ENCODE data around the gene TNNI2.
"Not testable (repeated sequence)": the region's sequence is repeated elsewhere in the genome, so short reads cannot be mapped to it uniquely, and the experiment has no call there.

TNNI2 gene

GRCh38 chr11:1875093-1875850 is 36.5 kb downstream of the TNNI2 start:
- TF ChIP-seq CTCF (IDR thresholded peaks at IDR 0.05; ENCODE audit: insufficient read depth, low read depth, low read length, missing control alignments), result no peak
- DNase-seq (ENCODE audit: low read depth), result no peak
- no peak overlapping the region for H3K4me3 ChIP-seq (ENCODE audit: low read depth, low read length)

- not testable (repeated sequence) for H3K4me3 ChIP-seq (ENCODE audit: low read depth, low read length); DNase-seq (ENCODE audit: low read depth)
These were observed 37.1 kb downstream of the TNNI2 start for GRCh38 chr11:1875851-1876301.

- TF ChIP-seq CTCF (IDR thresholded peaks at IDR 0.05; ENCODE audit: insufficient read depth, low read depth, low read length, missing control alignments), result peak; percentile 46
- no peak overlapping the region for H3K4me3 ChIP-seq (ENCODE audit: low read depth, low read length)
- DNase-seq (ENCODE audit: low read depth), result no peak
These were observed 37.7 kb downstream of the TNNI2 start for GRCh38 chr11:1876361-1877063.

- no peak overlapping the region for H3K4me3 ChIP-seq (ENCODE audit: low read depth, low read length)
- TF ChIP-seq CTCF (IDR thresholded peaks at IDR 0.05; ENCODE audit: insufficient read depth, low read depth, low read length, missing control alignments), result no peak
- no peak for DNase-seq (ENCODE audit: low read depth)
These were observed 38.7 kb downstream of the TNNI2 start for GRCh38 chr11:1877211-1878136.

- H3K4me3 ChIP-seq (ENCODE audit: low read depth, low read length), result no peak overlapping the region
- no peak for TF ChIP-seq CTCF (IDR thresholded peaks at IDR 0.05; ENCODE audit: insufficient read depth, low read depth, low read length, missing control alignments)
- DNase-seq (ENCODE audit: low read depth), result no peak
These were observed 39.6 kb downstream of the TNNI2 start for GRCh38 chr11:1878137-1879031.

- TF ChIP-seq CTCF (IDR thresholded peaks at IDR 0.05; ENCODE audit: insufficient read depth, low read depth, low read length, missing control alignments), result no peak
- H3K4me3 ChIP-seq (ENCODE audit: low read depth, low read length), result no peak overlapping the region
- DNase-seq (ENCODE audit: low read depth), result no peak
These were observed 40.7 kb downstream of the TNNI2 start for GRCh38 chr11:1879342-1879940.
